ENCODE measurements around the gene SAMSN1.

The SAMSN1 gene

GRCh38 chr21:14491269-14491681 lies 54.8 kb downstream of the SAMSN1 start:
- TF ChIP-seq GATA2 (IDR thresholded peaks at IDR 0.05; ENCODE audit: low read depth, low read length): no peak
- no peak for TF ChIP-seq GATA3 (IDR thresholded peaks at IDR 0.05; ENCODE audit: low read depth, low read length)

- TF ChIP-seq GATA2 (IDR thresholded peaks at IDR 0.05; ENCODE audit: low read depth, low read length) (no peak), GATA3 (IDR thresholded peaks at IDR 0.05; ENCODE audit: low read depth, low read length) (no peak)
Observed at GRCh38 chr21:14488672-14489204, 57.4 kb downstream of the SAMSN1 start.

- TF ChIP-seq GATA3 (IDR thresholded peaks at IDR 0.05; ENCODE audit: low read depth, low read length) (no peak), GATA2 (IDR thresholded peaks at IDR 0.05; ENCODE audit: low read depth, low read length) (no peak)
Observed at GRCh38 chr21:14487490-14488432, 58.4 kb downstream of the SAMSN1 start.

GRCh38 chr21:14486869-14487268 lies 59.2 kb downstream of the SAMSN1 start:
- no peak for TF ChIP-seq GATA2 (IDR thresholded peaks at IDR 0.05; ENCODE audit: low read depth, low read length)
- TF ChIP-seq GATA3 (IDR thresholded peaks at IDR 0.05; ENCODE audit: low read depth, low read length): no peak

- TF ChIP-seq GATA2 (IDR thresholded peaks at IDR 0.05; ENCODE audit: low read depth, low read length) (no peak), GATA3 (IDR thresholded peaks at IDR 0.05; ENCODE audit: low read depth, low read length) (no peak)
Observed at GRCh38 chr21:14484188-14485009, 61.7 kb downstream of the SAMSN1 start.

- TF ChIP-seq GATA2 (IDR thresholded peaks at IDR 0.05; ENCODE audit: low read depth, low read length): no peak
- no peak for TF ChIP-seq GATA3 (IDR thresholded peaks at IDR 0.05; ENCODE audit: low read depth, low read length)
Observed at GRCh38 chr21:14483296-14483695, 62.8 kb downstream of the SAMSN1 start.

GRCh38 chr21:14482165-14482564 lies 64.0 kb downstream of the SAMSN1 start:
- TF ChIP-seq GATA3 (IDR thresholded peaks at IDR 0.05; ENCODE audit: low read depth, low read length): no peak
- TF ChIP-seq GATA2 (IDR thresholded peaks at IDR 0.05; ENCODE audit: low read depth, low read length): no peak

GRCh38 chr21:14480411-14481031 lies 65.6 kb downstream of the SAMSN1 start:
- TF ChIP-seq GATA2 (IDR thresholded peaks at IDR 0.05; ENCODE audit: low read depth, low read length) (no peak), GATA3 (IDR thresholded peaks at IDR 0.05; ENCODE audit: low read depth, low read length) (no peak)

GRCh38 chr21:14479241-14479786 lies 66.8 kb downstream of the SAMSN1 start:
- TF ChIP-seq GATA3 (IDR thresholded peaks at IDR 0.05; ENCODE audit: low read depth, low read length): no peak
- TF ChIP-seq GATA2 (IDR thresholded peaks at IDR 0.05; ENCODE audit: low read depth, low read length): no peak

GRCh38 chr21:14477841-14478240 lies 68.3 kb downstream of the SAMSN1 start:
- TF ChIP-seq GATA2 (IDR thresholded peaks at IDR 0.05; ENCODE audit: low read depth, low read length) (no peak), GATA3 (IDR thresholded peaks at IDR 0.05; ENCODE audit: low read depth, low read length) (no peak)

- TF ChIP-seq GATA2 (IDR thresholded peaks at IDR 0.05; ENCODE audit: low read depth, low read length): no peak
- no peak for TF ChIP-seq GATA3 (IDR thresholded peaks at IDR 0.05; ENCODE audit: low read depth, low read length)
Observed at GRCh38 chr21:14477133-14477532, 69.0 kb downstream of the SAMSN1 start.

GRCh38 chr21:14474995-14475394 lies 71.1 kb downstream of the SAMSN1 start:
- TF ChIP-seq GATA3 (IDR thresholded peaks at IDR 0.05; ENCODE audit: low read depth, low read length) (no peak), GATA2 (IDR thresholded peaks at IDR 0.05; ENCODE audit: low read depth, low read length) (no peak)

GRCh38 chr21:14469641-14470040 lies 76.5 kb downstream of the SAMSN1 start:
- no peak for TF ChIP-seq GATA3 (IDR thresholded peaks at IDR 0.05; ENCODE audit: low read depth, low read length)
- no peak for TF ChIP-seq GATA2 (IDR thresholded peaks at IDR 0.05; ENCODE audit: low read depth, low read length)
